ENCODE measurements around the gene OR52M1. TPM values are rescaled to one million over a fixed set of nuclear protein-coding genes. Genes with fewer than 3 reads are reported as not detected.
A peak's percentile ranks its signal among the peaks of the same experiment; 100 is the strongest.

Gene OR52M1
- total RNA-seq, 1 experiment from 2014 or later, result not detected

- no peaks in the 10 kb centered on the region for H3K4me1 ChIP-seq (replicated peaks; ENCODE audit: insufficient read depth)
- H3K9me3 ChIP-seq (ENCODE audit: insufficient read depth, low read depth), result no peaks in the 10 kb centered on the region
- no peaks in the 10 kb centered on the region for H3K36me3 ChIP-seq (ENCODE audit: low read depth)
- ChIA-PET POLR2A (ENCODE audit: unreplicated experiment) (no interaction called here), CTCF (no interaction called here)
- intact Hi-C loops (cut with micrococcal nuclease; ENCODE audit: unreplicated experiment), result no loop called here
- no peak for DNase-seq
- H3K27me3 ChIP-seq (ENCODE audit: insufficient read depth, low read depth), result no peaks in the 10 kb centered on the region
- H3K9me2 ChIP-seq (ENCODE audit: insufficient read depth), result no peaks in the 10 kb centered on the region
- no peak overlapping the region for H3K4me2 ChIP-seq
- no peak overlapping the region for H2AFZ ChIP-seq
- no peak overlapping the region for H3K27ac ChIP-seq
- TF ChIP-seq CTCF (conservative IDR thresholded peaks at IDR 0.05) (no peak), EZH2 (IDR thresholded peaks at IDR 0.05; ENCODE audit: low read depth) (no peak)
- BruUV-seq (replicated peaks), result no TSS peak
- H3K79me2 ChIP-seq (ENCODE audit: low read depth), result no peaks in the 10 kb centered on the region
- no peaks in the 10 kb centered on the region for H4K20me1 ChIP-seq (ENCODE audit: insufficient read depth)
- no peak overlapping the region for H3K4me3 ChIP-seq
- no peaks in the 10 kb centered on the region for H3F3A ChIP-seq (ENCODE audit: insufficient read depth, low read depth)
These were observed 2.4 kb downstream of the OR52M1 start for GRCh38 chr11:4547416-4547815.

GRCh38 chr11:4551346-4551979 is 6.5 kb downstream of the OR52M1 start:
- BruUV-seq (replicated peaks), result no TSS peak
- intact Hi-C loops (cut with micrococcal nuclease; ENCODE audit: unreplicated experiment), result no loop called here
- Histone ChIP-seq H3K9me2 (ENCODE audit: insufficient read depth) (no peaks in the 10 kb centered on the region), H3K4me3 (no peak overlapping the region), H3K27me3 (ENCODE audit: insufficient read depth, low read depth) (no peaks in the 10 kb centered on the region; the same call in 1 of the 2 replicates), H4K20me1 (ENCODE audit: insufficient read depth) (no peaks in the 10 kb centered on the region), H3K36me3 (ENCODE audit: low read depth) (no peaks in the 10 kb centered on the region), H3K27ac (no peak overlapping the region), H3F3A (ENCODE audit: insufficient read depth, low read depth) (no peaks in the 10 kb centered on the region), H3K4me2 (no peak overlapping the region), H3K79me2 (ENCODE audit: low read depth) (no peaks in the 10 kb centered on the region), H2AFZ (no peak overlapping the region), H3K4me1 (replicated peaks; ENCODE audit: insufficient read depth) (no peaks in the 10 kb centered on the region), H3K9me3 (ENCODE audit: insufficient read depth, low read depth) (no peaks in the 10 kb centered on the region)
- POLR2A ChIA-PET (ENCODE audit: unreplicated experiment), result no interaction called here
- CTCF ChIA-PET, result no interaction called here
- no peak for DNase-seq
- TF ChIP-seq EZH2 (IDR thresholded peaks at IDR 0.05; ENCODE audit: low read depth) (no peak), CTCF (conservative IDR thresholded peaks at IDR 0.05) (peak; percentile 46; the same call in 1 of the 2 replicates)

- peak overlapping the region; percentile 53 for H3K4me2 ChIP-seq
- DNase-seq, result no peak
- POLR2A ChIA-PET (ENCODE audit: unreplicated experiment), result no interaction called here
- H3K9me3 ChIP-seq (ENCODE audit: insufficient read depth, low read depth), result no peaks in the 10 kb centered on the region
- no peaks in the 10 kb centered on the region; the same call in 1 of the 2 replicates for H3K27me3 ChIP-seq (ENCODE audit: insufficient read depth, low read depth)
- intact Hi-C loops (cut with micrococcal nuclease; ENCODE audit: unreplicated experiment), result no loop called here
- H3K4me3 ChIP-seq, result no peak overlapping the region; the same call in 1 of the 2 replicates
- H2AFZ ChIP-seq, result no peak overlapping the region
- no peaks in the 10 kb centered on the region for H3K79me2 ChIP-seq (ENCODE audit: low read depth)
- no TSS peak for BruUV-seq (replicated peaks)
- no peaks in the 10 kb centered on the region for H3K9me2 ChIP-seq (ENCODE audit: insufficient read depth)
- H3K27ac ChIP-seq, result peak overlapping the region; percentile 16; the same call in 1 of the 2 replicates
- no peaks in the 10 kb centered on the region for H3K36me3 ChIP-seq (ENCODE audit: low read depth)
- CTCF ChIA-PET, result no interaction called here
- no peaks in the 10 kb centered on the region for H3F3A ChIP-seq (ENCODE audit: insufficient read depth, low read depth)
- H3K4me1 ChIP-seq (replicated peaks; ENCODE audit: insufficient read depth), result peaks cover 22% of the 10 kb centered on the region
- no peaks in the 10 kb centered on the region for H4K20me1 ChIP-seq (ENCODE audit: insufficient read depth)
- TF ChIP-seq CTCF (conservative IDR thresholded peaks at IDR 0.05), result no peak
- no peak for TF ChIP-seq EZH2 (IDR thresholded peaks at IDR 0.05; ENCODE audit: low read depth)
These were observed 14.8 kb downstream of the OR52M1 start for GRCh38 chr11:4559527-4560440.

All from PC-9 (cell line).